Epithelial cell of proximal tubule (primary cell): ENCODE measurements around the gene NAA60. TPM values are rescaled to one million over a fixed set of nuclear protein-coding genes. Genes with fewer than 3 reads are reported as not detected.

Experiments used
- DNase-seq: peaks from one replicate; pipeline ENCODE4 v3.0.0-alpha.2; 2011; ENCODE audit warnings: low read depth
- H3K4me3 ChIP-seq: 2 replicates; pipeline ENCODE4 v1.5.1; 2011; ENCODE audit warnings: low read depth, mild to moderate bottlenecking, low read length
- total RNA-seq: library from RNA; depleted of rRNA; stranded (reverse); fragments of >200 nt; gene quantifications from 2 replicates; pipeline ENCODE4 v1.2.3, GENCODE V29; 2015
- TF ChIP-seq, protein P1 (sequence below): conservative IDR thresholded peaks from 2 replicates; pipeline ENCODE4 v1.5.1; 2012; ENCODE audit warnings: low read depth, mild to moderate bottlenecking, low read length

The NAA60 gene
- 19.4 and 23.9 TPM in 2 replicates for total RNA-seq

DNA sequence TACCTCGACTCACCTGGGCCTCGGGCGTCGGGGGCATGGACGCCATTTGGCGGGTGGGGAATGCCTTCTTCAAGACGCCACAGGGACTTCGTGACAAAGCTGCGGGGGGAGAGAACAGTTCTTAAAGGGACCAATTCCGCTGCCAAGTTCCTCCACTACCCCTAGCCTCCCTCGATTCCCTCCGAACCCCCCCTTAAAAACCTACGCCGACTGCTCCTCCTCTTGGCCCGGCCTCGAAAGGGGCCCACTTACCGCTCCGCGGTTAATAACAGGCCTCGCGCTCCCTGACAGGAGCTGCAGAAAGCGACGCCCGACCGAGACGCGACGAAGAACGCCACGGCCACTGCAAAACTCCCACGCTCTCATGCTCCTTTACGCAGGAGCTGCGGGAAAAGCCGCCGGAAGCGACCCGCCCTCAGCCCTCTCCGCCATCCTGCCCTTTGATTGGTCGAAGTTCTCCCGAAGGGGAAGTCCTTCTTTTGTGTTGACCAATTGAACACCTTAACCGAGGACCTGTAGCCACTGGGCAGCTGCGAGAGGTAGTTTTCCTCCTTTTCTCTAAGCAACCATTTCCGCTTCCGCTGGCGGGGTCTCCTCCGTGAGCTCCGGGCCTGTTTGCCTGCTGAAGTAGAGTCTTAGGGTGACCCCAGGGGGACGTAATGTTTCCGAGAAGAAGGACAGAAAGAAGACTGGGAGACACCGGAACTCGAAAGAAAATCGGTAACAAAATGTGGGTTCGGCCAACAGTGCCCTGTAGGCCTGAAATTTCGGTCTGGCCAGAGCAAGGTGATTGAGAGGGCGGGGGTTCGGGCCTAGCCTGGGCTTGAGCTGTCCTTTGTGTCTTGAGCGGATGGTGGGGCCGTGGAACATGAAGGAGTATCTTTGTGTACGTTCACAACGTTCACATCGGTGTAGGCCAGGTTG, at the start of gene NAA60, which contains the start of gene ZNF597:
Gene NAA60, plus strand, starts transcription at position 573 of the 924 bp plus-strand sequence. CDS start 32,548 bp downstream, outside the sequence.
Gene ZNF597, minus strand, starts transcription at position 397 of the 924 bp plus-strand sequence. Its CDS starts 351 bp downstream, at position 46.
- peak within 1 kb of the TSS; percentile 62 for H3K4me3 ChIP-seq
- peak; percentile 69 for DNase-seq
- TF ChIP-seq, protein P1, sequence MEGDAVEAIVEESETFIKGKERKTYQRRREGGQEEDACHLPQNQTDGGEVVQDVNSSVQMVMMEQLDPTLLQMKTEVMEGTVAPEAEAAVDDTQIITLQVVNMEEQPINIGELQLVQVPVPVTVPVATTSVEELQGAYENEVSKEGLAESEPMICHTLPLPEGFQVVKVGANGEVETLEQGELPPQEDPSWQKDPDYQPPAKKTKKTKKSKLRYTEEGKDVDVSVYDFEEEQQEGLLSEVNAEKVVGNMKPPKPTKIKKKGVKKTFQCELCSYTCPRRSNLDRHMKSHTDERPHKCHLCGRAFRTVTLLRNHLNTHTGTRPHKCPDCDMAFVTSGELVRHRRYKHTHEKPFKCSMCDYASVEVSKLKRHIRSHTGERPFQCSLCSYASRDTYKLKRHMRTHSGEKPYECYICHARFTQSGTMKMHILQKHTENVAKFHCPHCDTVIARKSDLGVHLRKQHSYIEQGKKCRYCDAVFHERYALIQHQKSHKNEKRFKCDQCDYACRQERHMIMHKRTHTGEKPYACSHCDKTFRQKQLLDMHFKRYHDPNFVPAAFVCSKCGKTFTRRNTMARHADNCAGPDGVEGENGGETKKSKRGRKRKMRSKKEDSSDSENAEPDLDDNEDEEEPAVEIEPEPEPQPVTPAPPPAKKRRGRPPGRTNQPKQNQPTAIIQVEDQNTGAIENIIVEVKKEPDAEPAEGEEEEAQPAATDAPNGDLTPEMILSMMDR, result no peak

DNA sequence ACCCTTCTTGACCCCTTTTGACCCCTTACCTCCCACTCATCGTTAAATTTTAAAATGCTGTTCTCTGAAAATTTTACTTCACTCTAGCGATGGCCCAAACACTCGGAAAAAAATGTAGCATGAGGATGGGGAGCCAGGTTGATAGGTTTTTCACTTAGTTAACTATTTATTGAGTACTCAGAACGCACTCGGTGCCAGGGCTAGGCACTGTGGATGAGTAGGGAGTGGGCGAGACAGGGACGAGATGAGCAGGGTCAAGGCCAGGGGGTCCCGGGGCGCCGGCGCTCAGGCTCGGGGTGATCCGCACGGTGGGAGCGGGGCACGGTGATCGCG, 43.1 kb upstream of the NAA60 start:
- H3K4me3 ChIP-seq, result peak overlapping the region; percentile 99
- TF ChIP-seq, protein P1, result no peak
- no peak for DNase-seq

DNA sequence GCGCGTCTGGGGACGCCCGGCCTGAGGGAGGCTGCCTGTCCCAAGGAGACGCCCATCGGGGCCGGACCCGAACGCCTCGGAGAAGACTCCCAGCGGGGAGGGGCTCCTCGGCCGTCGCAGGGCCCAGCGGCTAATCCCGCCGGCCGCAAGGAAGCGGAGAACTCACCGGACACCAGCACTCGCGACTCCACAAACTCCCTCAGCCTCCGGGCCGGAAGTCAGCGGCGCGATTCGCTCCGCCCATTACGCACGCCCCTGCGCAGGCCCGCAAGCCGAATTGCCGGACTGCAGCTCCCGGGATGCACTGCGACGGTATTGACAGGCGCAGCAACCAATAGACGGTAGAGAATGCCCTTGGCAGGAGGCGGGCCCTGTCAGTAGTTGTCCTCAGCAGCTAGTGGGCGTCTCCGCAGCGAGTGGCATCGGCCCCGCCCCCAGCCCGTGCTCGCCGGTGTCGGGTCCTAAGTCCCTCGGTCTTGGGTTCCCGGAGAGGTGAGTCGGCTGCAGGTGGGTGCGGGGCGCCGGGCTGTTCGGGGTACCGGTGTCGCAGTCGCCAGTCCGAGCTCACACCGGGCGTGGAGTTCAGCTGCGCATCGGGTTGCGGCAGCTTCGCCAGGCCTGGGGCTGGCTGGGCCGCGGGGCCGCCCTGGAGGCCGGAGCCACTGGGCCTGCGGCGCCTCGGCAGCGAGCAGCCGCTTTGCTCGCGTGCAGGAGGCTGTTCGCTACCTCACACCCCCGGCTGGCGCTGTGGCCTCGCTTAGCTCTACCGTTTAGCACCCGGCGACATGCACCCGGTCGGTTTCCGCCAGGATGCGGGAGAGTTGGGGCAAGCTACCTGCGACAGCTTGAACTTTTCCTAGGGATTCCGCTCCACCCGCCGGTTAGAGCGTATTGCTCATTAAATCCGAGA, 42.4 kb upstream of the NAA60 start, which contains the start of the genes ZNF174 and ZSCAN32:
Gene ZNF174, plus strand, starts transcription at position 437 of the 910 bp plus-strand sequence. CDS start 790 bp downstream, outside the sequence.
Gene ZSCAN32, minus strand, starts transcription at position 226 of the 910 bp plus-strand sequence. CDS start 3,447 bp downstream, outside the sequence.
- peak within 1 kb of the TSS; percentile 99 for H3K4me3 ChIP-seq
- DNase-seq, result peak; percentile 90
- TF ChIP-seq, protein P1, result no peak

DNA sequence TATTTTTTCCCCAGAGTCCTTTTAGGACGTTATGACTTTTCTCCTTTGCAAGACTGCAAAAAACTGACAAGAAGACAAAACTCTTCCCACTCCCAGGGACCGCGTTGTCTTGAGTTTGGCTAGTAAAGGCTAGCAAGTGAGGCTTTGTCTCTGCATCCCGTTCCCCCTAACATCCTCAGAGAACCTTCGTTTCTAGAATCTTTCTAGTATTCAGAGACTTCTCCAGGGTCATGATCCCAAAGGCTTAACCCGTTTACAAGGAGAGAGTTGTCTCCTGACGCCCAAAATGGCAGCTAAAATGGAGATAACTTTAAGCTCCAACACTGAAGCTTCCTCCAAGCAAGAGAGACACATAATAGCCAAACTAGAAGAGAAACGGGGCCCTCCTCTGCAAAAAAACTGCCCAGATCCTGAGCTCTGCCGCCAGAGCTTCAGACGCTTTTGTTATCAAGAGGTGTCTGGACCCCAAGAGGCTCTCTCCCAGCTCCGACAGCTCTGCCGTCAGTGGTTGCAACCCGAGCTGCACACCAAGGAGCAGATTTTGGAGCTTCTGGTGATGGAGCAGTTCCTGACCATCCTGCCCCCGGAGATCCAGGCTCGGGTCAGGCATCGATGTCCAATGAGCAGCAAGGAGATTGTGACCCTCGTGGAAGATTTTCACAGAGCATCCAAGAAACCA, 41.6 kb upstream of the NAA60 start:
- H3K4me3 ChIP-seq, result peak overlapping the region; percentile 99
- TF ChIP-seq, protein P1, result no peak
- DNase-seq, result peak; percentile 6

DNA sequence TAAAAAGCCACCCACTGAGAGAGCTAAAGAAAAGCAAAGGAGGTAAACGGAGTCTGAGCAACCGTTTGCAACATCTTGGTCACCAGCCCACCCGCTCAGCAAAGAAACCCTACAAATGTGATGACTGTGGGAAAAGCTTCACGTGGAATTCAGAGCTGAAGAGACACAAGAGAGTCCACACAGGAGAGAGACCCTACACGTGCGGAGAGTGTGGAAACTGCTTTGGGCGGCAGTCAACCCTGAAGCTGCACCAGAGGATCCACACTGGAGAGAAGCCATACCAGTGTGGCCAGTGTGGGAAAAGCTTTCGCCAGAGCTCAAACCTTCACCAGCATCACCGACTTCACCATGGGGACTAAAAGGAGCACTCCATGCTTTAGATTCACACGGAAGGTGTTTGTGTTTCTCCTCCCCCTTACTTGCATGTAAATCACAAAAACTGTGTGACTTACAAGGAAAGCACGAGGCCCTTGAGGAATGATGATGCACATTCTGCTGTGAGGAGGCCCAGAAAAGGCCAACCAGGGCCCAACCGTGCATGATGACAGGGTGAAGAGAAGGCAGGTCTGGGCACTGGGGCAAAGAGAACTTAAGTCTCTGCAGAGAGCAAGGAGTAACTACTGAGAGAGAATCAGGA, 34.8 kb upstream of the NAA60 start:
- H3K4me3 ChIP-seq, result no peak overlapping the region
- TF ChIP-seq, protein P1, result no peak
- no peak for DNase-seq
